Nucleus accumbens (tissue), 56 donors: ENCODE results near the gene HTR6.
"Not testable (repeated sequence)": the region's sequence is repeated elsewhere in the genome, so short reads cannot be mapped to it uniquely, and the experiment has no call there.

Experiments
- DNase-seq, 56 donors: peaks; one replicate each; lab custom pipeline; 2025; lab: John Stamatoyannopoulos, UW

HTR6 gene

GRCh38 chr1:19664453-19665185 lies at the start of gene HTR6:
HTR6 (plus strand) TSS chr1:19664875; CDS start chr1:19665754, 879 bp downstream.
- peak in 2 of 56 donors; percentile 11 to 37 for DNase-seq

- DNase-seq, result no peak
Observed at GRCh38 chr1:19615438-19615837, 49.2 kb upstream of the HTR6 start.

GRCh38 chr1:19616489-19616888 lies 48.2 kb upstream of the HTR6 start:
- DNase-seq, result no peak

GRCh38 chr1:19617376-19617775 lies 47.3 kb upstream of the HTR6 start:
- DNase-seq, result no peak

- DNase-seq, result no peak
Observed at GRCh38 chr1:19618428-19618827, 46.2 kb upstream of the HTR6 start.

GRCh38 chr1:19619697-19620384 lies 44.8 kb upstream of the HTR6 start:
- no peak for DNase-seq

- no peak for DNase-seq
Observed at GRCh38 chr1:19620786-19621185, 43.9 kb upstream of the HTR6 start.

GRCh38 chr1:19621274-19621950 lies 43.3 kb upstream of the HTR6 start:
- DNase-seq, result no peak

- no peak for DNase-seq
Observed at GRCh38 chr1:19622204-19622603, 42.5 kb upstream of the HTR6 start.

- no peak for DNase-seq
Observed at GRCh38 chr1:19623523-19623922, 41.2 kb upstream of the HTR6 start.

GRCh38 chr1:19625291-19625937 lies 39.3 kb upstream of the HTR6 start:
- DNase-seq, result no peak

- DNase-seq, result peak in 16 of 56 donors; percentile 7 to 54 (median 27)
Observed at GRCh38 chr1:19628879-19629278, 35.8 kb upstream of the HTR6 start.

- no peak for DNase-seq
Observed at GRCh38 chr1:19629357-19629756, 35.3 kb upstream of the HTR6 start.

- not testable (repeated sequence) for DNase-seq
Observed at GRCh38 chr1:19630192-19630591, 34.5 kb upstream of the HTR6 start.

GRCh38 chr1:19630720-19631395 lies 33.8 kb upstream of the HTR6 start:
- DNase-seq, result no peak

GRCh38 chr1:19632211-19632610 lies 32.5 kb upstream of the HTR6 start:
- DNase-seq, result no peak

- DNase-seq, result no peak
Observed at GRCh38 chr1:19633106-19633505, 31.6 kb upstream of the HTR6 start.

- DNase-seq, result not testable (repeated sequence)
Observed at GRCh38 chr1:19635064-19635463, 29.6 kb upstream of the HTR6 start.

GRCh38 chr1:19635646-19636045 lies 29.0 kb upstream of the HTR6 start:
- DNase-seq, result no peak

- DNase-seq, result no peak
Observed at GRCh38 chr1:19636065-19636464, 28.6 kb upstream of the HTR6 start.
